Measurements from ENCODE around the gene MIP.

MIP gene

GRCh38 chr12:56486694-56487093 is 32.2 kb upstream of the MIP start:
- no peaks in the 10 kb centered on the region for H3K27me3 ChIP-seq (ENCODE audit: control insufficient read depth in 1 of 2, insufficient read depth in 2 of 2, low read length in 2 of 2)
- no peak overlapping the region for H3K27ac ChIP-seq (ENCODE audit: low read depth, low read length)
- no peaks in the 10 kb centered on the region for H3K9me3 ChIP-seq (ENCODE audit: low read length)
- no peaks in the 10 kb centered on the region for H3K4me1 ChIP-seq (ENCODE audit: insufficient read depth, low read length)
- H3K4me3 ChIP-seq (ENCODE audit: low read depth in 1 of 2, low read length in 2 of 2): no peak overlapping the region
- no peak overlapping the region for H3K9ac ChIP-seq (ENCODE audit: low read length)
- H3K36me3 ChIP-seq (ENCODE audit: insufficient read depth, low read length): no peaks in the 10 kb centered on the region

GRCh38 chr12:56484566-56484965 is 30.1 kb upstream of the MIP start:
- Histone ChIP-seq H3K4me3 (ENCODE audit: low read depth in 1 of 2, low read length in 2 of 2) (no peak overlapping the region), H3K4me1 (ENCODE audit: insufficient read depth, low read length) (no peaks in the 10 kb centered on the region), H3K36me3 (ENCODE audit: insufficient read depth, low read length) (no peaks in the 10 kb centered on the region), H3K27me3 (ENCODE audit: control insufficient read depth in 1 of 2, insufficient read depth in 2 of 2, low read length in 2 of 2) (no peaks in the 10 kb centered on the region), H3K9ac (ENCODE audit: low read length) (no peak overlapping the region), H3K9me3 (ENCODE audit: low read length) (no peaks in the 10 kb centered on the region), H3K27ac (ENCODE audit: low read depth, low read length) (no peak overlapping the region)

GRCh38 chr12:56479625-56480024 is 25.2 kb upstream of the MIP start:
- Histone ChIP-seq H3K9me3 (ENCODE audit: low read length) (no peaks in the 10 kb centered on the region), H3K9ac (ENCODE audit: low read length) (no peak overlapping the region), H3K4me3 (ENCODE audit: low read depth in 1 of 2, low read length in 2 of 2) (no peak overlapping the region), H3K27ac (ENCODE audit: low read depth, low read length) (no peak overlapping the region), H3K4me1 (ENCODE audit: insufficient read depth, low read length) (no peaks in the 10 kb centered on the region), H3K27me3 (ENCODE audit: control insufficient read depth in 1 of 2, insufficient read depth in 2 of 2, low read length in 2 of 2) (no peaks in the 10 kb centered on the region), H3K36me3 (ENCODE audit: insufficient read depth, low read length) (no peaks in the 10 kb centered on the region)

GRCh38 chr12:56477521-56478225 is 23.2 kb upstream of the MIP start:
- Histone ChIP-seq H3K4me3 (ENCODE audit: low read depth in 1 of 2, low read length in 2 of 2) (no peak overlapping the region), H3K9me3 (ENCODE audit: low read length) (no peaks in the 10 kb centered on the region), H3K27me3 (ENCODE audit: control insufficient read depth in 1 of 2, insufficient read depth in 2 of 2, low read length in 2 of 2) (no peaks in the 10 kb centered on the region), H3K27ac (ENCODE audit: low read depth, low read length) (no peak overlapping the region), H3K9ac (ENCODE audit: low read length) (no peak overlapping the region), H3K4me1 (ENCODE audit: insufficient read depth, low read length) (no peaks in the 10 kb centered on the region), H3K36me3 (ENCODE audit: insufficient read depth, low read length) (no peaks in the 10 kb centered on the region)

- Histone ChIP-seq H3K4me3 (ENCODE audit: low read depth in 1 of 2, low read length in 2 of 2) (no peak overlapping the region), H3K9ac (ENCODE audit: low read length) (no peak overlapping the region), H3K4me1 (ENCODE audit: insufficient read depth, low read length) (no peaks in the 10 kb centered on the region), H3K36me3 (ENCODE audit: insufficient read depth, low read length) (no peaks in the 10 kb centered on the region), H3K9me3 (ENCODE audit: low read length) (no peaks in the 10 kb centered on the region), H3K27ac (ENCODE audit: low read depth, low read length) (no peak overlapping the region), H3K27me3 (ENCODE audit: control insufficient read depth in 1 of 2, insufficient read depth in 2 of 2, low read length in 2 of 2) (no peaks in the 10 kb centered on the region)
Observed at GRCh38 chr12:56476972-56477432, 22.5 kb upstream of the MIP start.

GRCh38 chr12:56476143-56476542 is 21.7 kb upstream of the MIP start:
- Histone ChIP-seq H3K4me1 (ENCODE audit: insufficient read depth, low read length) (no peaks in the 10 kb centered on the region), H3K9ac (ENCODE audit: low read length) (no peak overlapping the region), H3K4me3 (ENCODE audit: low read depth in 1 of 2, low read length in 2 of 2) (no peak overlapping the region), H3K27me3 (ENCODE audit: control insufficient read depth in 1 of 2, insufficient read depth in 2 of 2, low read length in 2 of 2) (no peaks in the 10 kb centered on the region), H3K27ac (ENCODE audit: low read depth, low read length) (no peak overlapping the region), H3K36me3 (ENCODE audit: insufficient read depth, low read length) (no peaks in the 10 kb centered on the region), H3K9me3 (ENCODE audit: low read length) (no peaks in the 10 kb centered on the region)

GRCh38 chr12:56474389-56474788 is 19.9 kb upstream of the MIP start:
- Histone ChIP-seq H3K36me3 (ENCODE audit: insufficient read depth, low read length) (no peaks in the 10 kb centered on the region), H3K9me3 (ENCODE audit: low read length) (no peaks in the 10 kb centered on the region), H3K9ac (ENCODE audit: low read length) (no peak overlapping the region), H3K27me3 (ENCODE audit: control insufficient read depth in 1 of 2, insufficient read depth in 2 of 2, low read length in 2 of 2) (no peaks in the 10 kb centered on the region), H3K4me3 (ENCODE audit: low read depth in 1 of 2, low read length in 2 of 2) (no peak overlapping the region), H3K4me1 (ENCODE audit: insufficient read depth, low read length) (peaks cover 5% of the 10 kb centered on the region), H3K27ac (ENCODE audit: low read depth, low read length) (no peak overlapping the region)

GRCh38 chr12:56469007-56469930 is 14.8 kb upstream of the MIP start:
- H3K4me3 ChIP-seq (ENCODE audit: low read depth in 1 of 2, low read length in 2 of 2): peak overlapping the region; percentile 58 to 100
- H3K27me3 ChIP-seq (ENCODE audit: control insufficient read depth in 1 of 2, insufficient read depth in 2 of 2, low read length in 2 of 2): no peaks in the 10 kb centered on the region
- no peaks in the 10 kb centered on the region for H3K36me3 ChIP-seq (ENCODE audit: insufficient read depth, low read length)
- H3K27ac ChIP-seq (ENCODE audit: low read depth, low read length): peak overlapping the region; percentile 56
- H3K9me3 ChIP-seq (ENCODE audit: low read length): no peaks in the 10 kb centered on the region
- H3K9ac ChIP-seq (ENCODE audit: low read length): peak overlapping the region; percentile 100
- peaks cover 11% of the 10 kb centered on the region for H3K4me1 ChIP-seq (ENCODE audit: insufficient read depth, low read length)

- no peaks in the 10 kb centered on the region for H3K27me3 ChIP-seq (ENCODE audit: control insufficient read depth in 1 of 2, insufficient read depth in 2 of 2, low read length in 2 of 2)
- peak within 1 kb of the TSS; percentile 100 for H3K9ac ChIP-seq (ENCODE audit: low read length)
- peaks cover 15% of the 10 kb centered on the region for H3K4me1 ChIP-seq (ENCODE audit: insufficient read depth, low read length)
- H3K36me3 ChIP-seq (ENCODE audit: insufficient read depth, low read length): no peaks in the 10 kb centered on the region
- peak within 1 kb of the TSS; percentile 56 for H3K27ac ChIP-seq (ENCODE audit: low read depth, low read length)
- peak within 1 kb of the TSS; percentile 58 to 100 for H3K4me3 ChIP-seq (ENCODE audit: low read depth in 1 of 2, low read length in 2 of 2)
- H3K9me3 ChIP-seq (ENCODE audit: low read length): no peaks in the 10 kb centered on the region
Observed at GRCh38 chr12:56468216-56469006, 14.0 kb upstream of the MIP start, which contains the start of gene SPRYD4. Gene SPRYD4, plus strand, starts transcription at chr12:56468578. Its CDS starts 14 bp downstream, at chr12:56468592.

- Histone ChIP-seq H3K27ac (ENCODE audit: low read depth, low read length) (no peak overlapping the region), H3K9ac (ENCODE audit: low read length) (no peak overlapping the region), H3K4me1 (ENCODE audit: insufficient read depth, low read length) (peaks cover 3% of the 10 kb centered on the region), H3K27me3 (ENCODE audit: control insufficient read depth in 1 of 2, insufficient read depth in 2 of 2, low read length in 2 of 2) (no peaks in the 10 kb centered on the region), H3K36me3 (ENCODE audit: insufficient read depth, low read length) (no peaks in the 10 kb centered on the region), H3K4me3 (ENCODE audit: low read depth in 1 of 2, low read length in 2 of 2) (no peak overlapping the region), H3K9me3 (ENCODE audit: low read length) (no peaks in the 10 kb centered on the region)
Observed at GRCh38 chr12:56462565-56462964, 8.1 kb upstream of the MIP start.

Data from muscle layer of colon (tissue), 2 donors.